ENCODE data around the gene ZFR. TPM values are rescaled to one million over a fixed set of nuclear protein-coding genes. Genes with fewer than 3 reads are reported as not detected.

Gene ZFR
- total and polyA plus RNA-seq, 4 donors, result 17.5 to 44.5 (median 30.8) TPM

- H3K27ac ChIP-seq (ENCODE audit: low read depth in 1 of 2, low read length in 2 of 2), result no peak overlapping the region
- H3K9ac ChIP-seq (ENCODE audit: low read depth in 1 of 2, low read length in 2 of 2), result no peak overlapping the region
- no peak for DNase-seq (ENCODE audit: low spot score)
- 71% methylated on average over 4 of the region's 4 CpGs for WGBS
- H3K4me1 ChIP-seq (ENCODE audit: control insufficient read depth in 4 of 4, insufficient read depth in 4 of 4, low read length in 3 of 4), result no peaks in the 10 kb centered on the region
- no peaks in the 10 kb centered on the region for H3K36me3 ChIP-seq (ENCODE audit: control insufficient read depth in 4 of 4, insufficient read depth in 3 of 4, low read depth in 1 of 4, low read length in 3 of 4)
- no peaks in the 10 kb centered on the region for H3K27me3 ChIP-seq (ENCODE audit: control insufficient read depth in 4 of 4, insufficient read depth in 4 of 4, low read length in 3 of 4)
- H3K4me3 ChIP-seq (ENCODE audit: low read depth in 1 of 3, low read length in 3 of 3), result no peak overlapping the region
- no peaks in the 10 kb centered on the region for H3K9me3 ChIP-seq (ENCODE audit: control insufficient read depth in 4 of 4, low read length in 3 of 4)
- TF ChIP-seq GABPA (IDR thresholded peaks at IDR 0.05 in 1 of 2, conservative IDR thresholded peaks at IDR 0.05 in 1 of 2), result no peak
- no peak for TF ChIP-seq MAX (IDR thresholded peaks at IDR 0.05)
- no peak for TF ChIP-seq RAD21 (IDR thresholded peaks at IDR 0.05)
- no peak for TF ChIP-seq EGR1 (IDR thresholded peaks at IDR 0.05; ENCODE audit: low read depth in 2 of 2)
- TF ChIP-seq FOXA1 (IDR thresholded peaks at IDR 0.05), result no peak
- no peak for TF ChIP-seq TAF1 (conservative IDR thresholded peaks at IDR 0.05)
- TF ChIP-seq ATF3 (IDR thresholded peaks at IDR 0.05), result no peak
- TF ChIP-seq SP1 (IDR thresholded peaks at IDR 0.05), result no peak
- no peak for TF ChIP-seq ZBTB33 (IDR thresholded peaks at IDR 0.05)
- TF ChIP-seq HNF4G (IDR thresholded peaks at IDR 0.05), result no peak
- TF ChIP-seq JUND (IDR thresholded peaks at IDR 0.05), result no peak
- no peak for TF ChIP-seq REST (IDR thresholded peaks at IDR 0.05)
- TF ChIP-seq HNF4A (conservative IDR thresholded peaks at IDR 0.05), result no peak
- TF ChIP-seq NR2F2 (IDR thresholded peaks at IDR 0.05), result no peak
- TF ChIP-seq CTCF (IDR thresholded peaks at IDR 0.05; ENCODE audit: low read depth, low read length, missing input control), result no peak
- TF ChIP-seq FOXA2 (IDR thresholded peaks at IDR 0.05), result no peak
- TF ChIP-seq RXRA (IDR thresholded peaks at IDR 0.05), result no peak
Measured at GRCh38 chr5:32479096-32479495, 34.6 kb upstream of the ZFR start.

GRCh38 chr5:32476891-32477290 lies 32.4 kb upstream of the ZFR start:
- Histone ChIP-seq H3K9me3 (ENCODE audit: control insufficient read depth in 4 of 4, low read length in 3 of 4) (no peaks in the 10 kb centered on the region), H3K27me3 (ENCODE audit: control insufficient read depth in 4 of 4, insufficient read depth in 4 of 4, low read length in 3 of 4) (no peaks in the 10 kb centered on the region), H3K27ac (ENCODE audit: low read depth in 1 of 2, low read length in 2 of 2) (no peak overlapping the region), H3K36me3 (ENCODE audit: control insufficient read depth in 4 of 4, insufficient read depth in 3 of 4, low read depth in 1 of 4, low read length in 3 of 4) (no peaks in the 10 kb centered on the region), H3K4me3 (ENCODE audit: low read depth in 1 of 3, low read length in 3 of 3) (no peak overlapping the region), H3K9ac (ENCODE audit: low read depth in 1 of 2, low read length in 2 of 2) (no peak overlapping the region), H3K4me1 (ENCODE audit: control insufficient read depth in 4 of 4, insufficient read depth in 4 of 4, low read length in 3 of 4) (no peaks in the 10 kb centered on the region)
- no peak for DNase-seq (ENCODE audit: low spot score)
- TF ChIP-seq FOXA1 (IDR thresholded peaks at IDR 0.05), result no peak
- TF ChIP-seq EGR1 (IDR thresholded peaks at IDR 0.05; ENCODE audit: low read depth in 2 of 2), result no peak
- 73% methylated on average over 1 of the region's 1 CpG for WGBS
